ENCODE data around the gene NTN1. TPM values are rescaled to one million over a fixed set of nuclear protein-coding genes. Genes with fewer than 3 reads are reported as not detected.

Gene NTN1
- total RNA-seq, 1 donor from 2014 or later, result 5.8 TPM

DNA sequence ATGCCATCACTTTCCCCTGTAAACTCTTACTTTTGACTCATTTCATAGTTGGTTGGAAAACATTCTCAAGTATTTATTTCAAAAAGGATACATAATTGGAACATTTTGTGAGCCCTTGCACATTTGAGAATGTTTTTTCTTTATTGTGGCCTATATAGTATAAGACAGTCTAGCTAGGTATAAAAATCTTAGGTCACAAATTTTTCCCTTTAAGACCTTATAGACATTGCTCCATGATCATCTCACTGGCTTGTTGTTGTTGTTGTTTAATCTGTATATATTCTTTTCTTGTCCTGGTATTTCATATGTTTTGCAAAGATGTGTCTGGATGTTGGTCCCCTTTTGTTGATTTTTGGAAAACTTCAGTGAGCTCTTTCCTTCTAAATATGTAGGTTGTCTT lies 194.2 kb downstream of the NTN1 start:
- DNase-seq (ENCODE audit: low spot score), result no peak

DNA sequence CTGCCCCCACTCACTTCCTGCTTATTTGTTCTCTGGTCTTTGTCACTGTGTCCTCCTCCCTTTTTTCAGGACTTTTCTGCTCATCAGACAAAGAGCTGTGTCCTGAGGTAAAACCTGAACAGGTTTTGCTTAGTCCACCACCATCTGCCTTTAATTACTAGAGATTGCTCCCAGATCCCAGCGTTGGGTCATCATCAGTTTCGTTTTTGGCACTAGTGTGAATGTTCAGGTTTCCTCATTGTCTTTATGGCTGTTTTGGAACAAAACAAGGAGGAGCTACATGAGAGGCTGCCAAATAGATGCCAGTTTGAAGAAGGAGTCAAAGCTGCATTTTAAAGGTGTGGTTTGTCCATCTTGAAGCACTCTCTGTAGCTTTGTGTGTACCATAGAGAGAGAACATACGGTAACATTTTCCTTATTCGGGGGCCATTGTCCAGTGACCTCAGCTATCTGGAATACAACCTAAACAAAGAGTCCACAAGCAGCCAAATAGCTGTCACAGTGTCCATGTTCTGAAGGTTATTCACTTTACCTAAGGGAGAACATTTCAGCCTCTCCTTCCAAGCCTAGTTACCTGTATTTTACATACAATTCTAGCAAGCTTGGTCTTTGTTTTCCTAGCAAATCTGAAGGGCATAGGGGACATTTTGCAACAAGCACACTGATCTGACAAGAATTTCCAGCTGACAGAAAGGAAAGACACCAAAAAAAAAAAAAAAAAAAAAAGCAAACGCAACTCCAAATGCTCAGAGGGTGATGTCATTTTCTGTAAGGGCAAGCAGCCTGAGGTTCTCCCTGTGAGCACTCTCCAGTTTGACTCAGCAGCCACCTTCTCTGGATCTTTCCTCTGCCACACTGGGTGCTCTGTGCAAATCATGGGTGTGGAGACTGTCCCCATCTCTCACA lies 196.1 kb downstream of the NTN1 start:
- DNase-seq (ENCODE audit: low spot score), result peak; percentile 55

DNA sequence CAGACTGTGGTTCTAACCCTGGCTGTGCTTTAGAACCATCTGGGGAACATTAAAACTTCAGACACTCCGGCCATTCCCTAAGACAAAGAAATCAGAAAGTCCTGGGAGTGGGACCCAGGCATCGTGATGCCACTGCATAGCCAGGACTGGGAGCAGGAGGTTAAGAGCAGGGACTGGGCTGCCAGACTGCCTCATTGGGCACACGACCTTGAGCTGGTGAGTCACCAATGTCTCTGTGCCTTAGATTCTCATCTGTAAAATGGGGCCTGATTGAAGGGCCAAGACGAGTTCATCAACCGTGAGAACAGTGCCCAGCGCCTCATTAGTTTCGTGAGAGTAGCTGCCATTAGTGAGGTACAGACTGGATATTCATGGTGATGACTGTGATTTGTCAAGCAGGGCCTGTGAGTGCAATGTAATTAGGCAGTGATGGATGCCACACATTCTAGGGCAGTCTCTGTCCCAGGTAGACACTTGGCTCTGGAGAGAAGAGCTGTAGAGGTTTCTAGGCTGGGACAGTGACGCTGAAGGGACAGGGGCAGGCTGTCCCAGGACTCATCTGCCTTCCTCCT lies 196.8 kb downstream of the NTN1 start:
- no peak for DNase-seq (ENCODE audit: low spot score)

DNA sequence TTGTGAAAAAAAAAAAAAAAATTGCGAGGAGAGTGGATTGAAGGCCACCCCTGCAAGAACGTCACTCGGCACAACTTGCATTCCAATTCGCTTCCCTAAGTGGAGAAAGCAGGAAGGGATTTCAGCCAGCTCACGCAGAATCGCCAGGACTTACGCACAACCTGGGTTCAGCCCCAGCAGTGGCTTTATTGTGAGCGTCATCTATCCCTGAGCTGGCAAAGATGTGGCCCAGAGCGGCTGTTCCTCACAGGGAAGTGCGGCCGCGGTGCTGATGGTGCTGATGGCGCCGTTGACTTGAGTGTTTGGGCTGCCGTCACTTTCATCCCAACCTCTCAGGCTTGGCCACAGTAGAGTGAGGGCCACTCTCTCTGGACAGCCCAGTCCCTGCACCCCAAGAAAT lies 197.6 kb downstream of the NTN1 start:
- no peak for DNase-seq (ENCODE audit: low spot score)

- DNase-seq (ENCODE audit: low spot score), result no peak
These were observed 198.5 kb downstream of the NTN1 start for GRCh38 chr17:9219631-9220397.

GRCh38 chr17:9220398-9221146 lies 199.3 kb downstream of the NTN1 start:
- DNase-seq (ENCODE audit: low spot score), result no peak

DNA sequence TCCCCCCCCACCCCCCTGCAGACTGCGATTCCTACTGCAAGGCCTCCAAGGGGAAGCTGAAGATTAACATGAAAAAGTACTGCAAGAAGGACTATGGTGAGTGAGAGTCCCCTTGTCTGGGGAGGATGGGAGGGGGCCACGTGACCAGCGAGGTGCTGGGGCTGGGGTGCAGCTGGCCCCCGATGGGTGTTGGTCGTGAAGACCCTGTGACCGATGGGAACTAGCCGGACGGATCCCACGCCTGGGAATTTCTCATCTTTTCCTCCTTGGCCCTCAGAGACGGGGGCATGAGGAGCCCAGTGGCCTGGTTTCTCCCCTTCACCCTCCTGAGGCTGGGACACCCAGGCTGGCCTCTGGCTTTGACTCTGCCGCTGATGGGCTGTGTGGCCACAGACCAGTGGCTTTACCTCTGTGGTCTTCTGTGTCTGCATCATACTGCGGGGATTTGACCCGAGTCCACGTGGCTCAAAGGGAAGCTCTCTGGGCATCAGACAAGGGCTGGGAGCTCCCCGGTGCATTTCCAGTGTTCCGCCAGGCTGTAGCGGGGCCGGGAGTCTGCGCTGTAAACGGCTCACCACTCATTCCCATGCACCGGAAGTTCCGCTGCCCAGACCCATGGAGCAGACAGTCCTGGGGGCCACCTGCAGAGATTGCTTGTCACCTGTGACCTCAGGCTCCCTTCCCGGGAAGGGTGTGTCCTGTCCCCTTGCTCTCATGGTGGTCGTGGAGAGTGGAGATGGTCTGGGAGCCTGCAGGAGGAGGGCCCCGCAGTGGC lies 200.0 kb downstream of the NTN1 start:
- no peak for DNase-seq (ENCODE audit: low spot score)

DNA sequence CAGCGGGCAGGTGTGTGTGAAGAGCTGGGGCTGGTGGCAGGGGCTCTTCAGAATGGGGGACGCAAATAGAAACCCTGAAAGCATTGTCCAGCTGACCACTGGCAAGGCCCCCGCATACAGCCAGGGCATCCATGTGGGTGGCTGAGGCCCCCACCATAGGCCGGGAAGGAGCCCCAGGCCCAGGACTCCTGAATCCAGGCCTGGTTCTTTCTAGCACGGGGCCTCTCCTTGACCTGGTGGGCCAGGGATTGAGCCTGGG lies 200.5 kb downstream of the NTN1 start:
- no peak for DNase-seq (ENCODE audit: low spot score)

GRCh38 chr17:9223531-9223930 lies 202.2 kb downstream of the NTN1 start:
- no peak for DNase-seq (ENCODE audit: low spot score)

GRCh38 chr17:9224485-9224884 lies 203.2 kb downstream of the NTN1 start:
- no peak for DNase-seq (ENCODE audit: low spot score)

GRCh38 chr17:9225305-9226101 lies 204.2 kb downstream of the NTN1 start:
- DNase-seq (ENCODE audit: low spot score), result no peak

- no peak for DNase-seq (ENCODE audit: low spot score)
These were observed 205.0 kb downstream of the NTN1 start for GRCh38 chr17:9226130-9226793.

DNA sequence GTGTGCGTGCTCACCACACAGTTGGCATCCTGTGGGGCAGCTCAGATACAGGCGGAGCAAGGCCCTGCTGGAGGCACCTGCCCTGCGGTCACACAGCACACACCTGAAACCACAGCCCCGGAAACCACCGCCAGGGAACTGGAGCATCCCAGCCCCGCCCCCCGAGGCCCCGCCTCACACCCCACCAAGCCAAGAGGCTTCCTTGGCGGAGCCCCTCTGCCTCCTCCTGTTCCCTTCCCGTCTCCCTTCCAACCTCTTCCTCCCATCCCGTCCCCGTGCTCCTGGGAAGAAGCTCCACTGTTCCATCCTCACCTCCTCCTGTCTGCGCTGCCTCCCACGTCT lies 205.5 kb downstream of the NTN1 start:
- no peak for DNase-seq (ENCODE audit: low spot score)

- no peak for DNase-seq (ENCODE audit: low spot score)
These were observed 206.6 kb downstream of the NTN1 start for GRCh38 chr17:9227819-9228407.

GRCh38 chr17:9228408-9229159 lies 207.3 kb downstream of the NTN1 start:
- DNase-seq (ENCODE audit: low spot score), result no peak

DNA sequence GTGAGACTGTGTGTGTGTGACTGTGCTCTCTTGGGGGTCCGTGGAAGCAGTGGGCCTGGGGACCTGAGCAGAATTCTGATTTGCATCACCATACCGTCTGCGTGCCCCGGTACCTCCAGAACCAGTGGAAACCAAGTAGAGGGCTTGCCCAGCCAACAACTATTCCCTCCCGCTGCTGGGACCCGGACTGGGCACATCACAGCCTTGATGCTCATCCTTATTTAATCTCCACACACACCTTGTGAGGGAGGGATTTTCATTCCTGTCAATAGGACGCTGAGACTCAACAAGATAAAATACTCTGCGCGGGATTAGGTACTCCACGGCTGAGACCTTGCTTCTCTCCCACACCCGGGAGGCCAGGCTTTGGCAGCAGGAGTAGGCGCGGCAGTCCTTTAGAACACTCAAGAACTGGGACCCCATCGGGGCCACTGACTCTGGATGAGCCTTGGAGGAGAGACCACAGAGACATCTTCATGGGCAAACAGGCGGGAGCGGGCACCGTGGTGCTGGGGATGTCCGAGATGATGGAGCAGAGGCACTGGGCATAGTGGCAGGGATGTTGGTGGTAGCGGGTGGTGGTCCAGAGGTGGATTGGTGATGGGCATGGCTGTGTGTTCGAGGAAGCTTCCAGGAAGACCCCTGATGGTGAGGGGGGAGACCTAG lies 208.0 kb downstream of the NTN1 start:
- DNase-seq (ENCODE audit: low spot score), result no peak

DNA sequence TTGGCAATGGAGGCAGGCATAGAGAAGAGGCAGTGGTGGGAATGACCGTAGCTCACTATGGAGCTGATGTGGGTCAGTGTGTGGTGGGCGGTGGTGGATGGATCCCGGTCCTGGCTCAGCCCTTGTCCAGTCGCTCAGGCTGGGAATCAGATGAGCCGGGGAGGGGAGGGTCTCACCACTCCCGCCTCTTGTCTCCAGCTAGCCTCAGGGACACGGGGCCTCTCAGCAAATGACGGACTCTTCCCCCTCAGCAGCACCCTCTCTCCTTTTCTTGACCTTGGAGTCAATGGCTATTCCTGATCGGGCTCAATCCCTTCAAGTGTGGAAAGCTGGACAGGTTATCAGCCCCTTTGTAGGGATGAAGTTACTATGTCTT lies 208.5 kb downstream of the NTN1 start:
- DNase-seq (ENCODE audit: low spot score), result no peak

- no peak for DNase-seq (ENCODE audit: low spot score)
These were observed 209.0 kb downstream of the NTN1 start for GRCh38 chr17:9230346-9230745.

Measured in umbilical cord (tissue), 2 donors.